HCT116 (cell line): ENCODE measurements around the gene DDHD1. TPM values are rescaled to one million over a fixed set of nuclear protein-coding genes. Genes with fewer than 3 reads are reported as not detected.

Experiments
- ATAC-seq: fragments of 200-7000 bp; cut with Tn5 transposase; 2 replicates; pipeline ENCODE4 v1.9.1; 2020; ENCODE audit warnings: mild to moderate bottlenecking, moderate library complexity
- BruUV-seq: library from RNA; stranded (reverse); fragments of 400-500 nt; replicated peaks from 2 replicates; lab custom pipeline; 2021; lab: Mats Ljungman, UMichigan
- CTCF ChIA-PET: fragments of 300-600 bp; sonication (Branson Sonifier 250); formaldehyde crosslinking; loops from one replicate; lab custom pipeline; 2021; ENCODE audit warnings: antibody characterized with exemption; lab: Charles Lee
- POLR2A ChIA-PET: fragments of 300-600, 350-600 bp; sonication (Branson Sonifier 250); formaldehyde crosslinking; loops from one replicate; lab custom pipeline; 2021; ENCODE audit warnings: antibody characterized with exemption; lab: Charles Lee
- RAD21 ChIA-PET, 2 experiments: fragments of 300-600 bp; sonication (Branson Sonifier 250); formaldehyde crosslinking; loops; one replicate each; lab custom pipeline; 2023; ENCODE audit warnings: low total read pairs in 2 of 2; ENCODE audit not compliant: uncharacterized antibody in 2 of 2, unreplicated experiment in 2 of 2, low non-redundant PET in 1 of 2; lab: Charles Lee
- DNase-seq: peaks from one replicate; pipeline ENCODE4 v3.0.0-alpha.2; 2010; ENCODE audit warnings: low read depth, low spot score
- H2AFZ ChIP-seq: fragments of 200-600 bp; shearing (Covaris generic), sonication (generic); 2 replicates; pipeline ENCODE4 v1.6.1; 2017; ENCODE audit warnings: low read depth, mixed run types, mixed read lengths, antibody characterized with exemption, low read length; ENCODE audit not compliant: poor library complexity, severe bottlenecking
- H3K27ac ChIP-seq: 2 replicates; pipeline ENCODE4 v1.5.1; 2012; ENCODE audit warnings: low read depth, low read length
- H3K27me3 ChIP-seq: fragments of 200-600 bp; sonication (generic); 2 replicates; pipeline ENCODE4 v1.6.1; 2016; ENCODE audit warnings: mixed run types, low read length, mixed read lengths; ENCODE audit not compliant: insufficient read depth
- H3K36me3 ChIP-seq, 2 experiments: fragments of 200-500 bp in 1 of 2; fragments of 200-600 bp in 1 of 2; sonication (Bioruptor generic) in 1 of 2; sonication (generic) in 1 of 2; 2 replicates each; pipeline versions ENCODE4 v1.5.1 to v1.6.1; 2014 to 2016; ENCODE audit warnings: low read length in 2 of 2, inconsistent platforms in 1 of 2, mixed read lengths in 1 of 2, mixed run types in 1 of 2; ENCODE audit not compliant: insufficient read depth in 2 of 2, control insufficient read depth in 1 of 2
- H3K4me1 ChIP-seq, 2 experiments: fragments of 200-600 bp in 1 of 2; sonication (generic) in 1 of 2; 2 replicates each; pipeline versions ENCODE4 v1.5.1 to v1.6.1; 2012 to 2017; ENCODE audit warnings: low read length in 2 of 2, inconsistent platforms in 1 of 2, mild to moderate bottlenecking in 1 of 2, mixed read lengths in 1 of 2, mixed run types in 1 of 2, moderate library complexity in 1 of 2; ENCODE audit not compliant: insufficient read depth in 2 of 2, control insufficient read depth in 1 of 2
- H3K4me2 ChIP-seq: fragments of 200-600 bp; sonication (generic); 2 replicates; pipeline ENCODE4 v1.6.1; 2017; ENCODE audit warnings: mixed run types, low read length, mixed read lengths
- H3K4me3 ChIP-seq, 2 experiments: fragments of 200-600 bp in 1 of 2; sonication (generic) in 1 of 2; replicated peaks in 1 of 2; 2 replicates each; pipeline ENCODE4 v1.5.1; 2011 to 2016; ENCODE audit warnings: low read length in 2 of 2, control low read depth in 1 of 2, low read depth in 1 of 2, mild to moderate bottlenecking in 1 of 2, mixed read lengths in 1 of 2, mixed run types in 1 of 2
- H3K79me2 ChIP-seq: fragments of 200-600 bp; sonication (generic); 2 replicates; pipeline ENCODE4 v1.6.1; 2017; ENCODE audit warnings: mild to moderate bottlenecking, mixed run types, low read length, moderate library complexity, mixed read lengths; ENCODE audit not compliant: insufficient read depth
- H3K9ac ChIP-seq: fragments of 200-600 bp; sonication (generic); 2 replicates; pipeline ENCODE4 v1.6.1; 2016; ENCODE audit warnings: low read length, mixed read lengths
- H3K9me2 ChIP-seq: fragments of 200-600 bp; sonication (generic), shearing (Covaris generic); 2 replicates; pipeline ENCODE4 v1.6.1; 2017; ENCODE audit warnings: mixed run types, mild to moderate bottlenecking, moderate library complexity; ENCODE audit not compliant: insufficient read depth
- H3K9me3 ChIP-seq, 2 experiments: fragments of 200-500 bp in 1 of 2; fragments of 200-600 bp in 1 of 2; sonication (Bioruptor generic) in 1 of 2; sonication (generic) in 1 of 2; 2 replicates each; pipeline ENCODE4 v1.6.1; 2014 to 2017; ENCODE audit warnings: low read length in 2 of 2, mixed read lengths in 2 of 2, inconsistent platforms in 1 of 2, low read depth in 1 of 2, mild to moderate bottlenecking in 1 of 2, mixed run types in 1 of 2, moderate library complexity in 1 of 2; ENCODE audit not compliant: control insufficient read depth in 1 of 2, insufficient read depth in 1 of 2
- H4K20me1 ChIP-seq: fragments of 200-600 bp; sonication (generic), shearing (Covaris generic); 2 replicates; pipeline ENCODE4 v1.6.1; 2017; ENCODE audit warnings: mixed run types, mild to moderate bottlenecking, moderate library complexity; ENCODE audit not compliant: insufficient read depth
- CBX3 ChIP-seq: IDR thresholded peaks from 2 replicates; pipeline ENCODE4 v1.6.1; 2012; ENCODE audit warnings: low read depth
- CEBPB ChIP-seq: IDR thresholded peaks from 2 replicates; pipeline ENCODE4 v1.6.1; 2012; ENCODE audit warnings: low read depth
- ELF1 ChIP-seq: IDR thresholded peaks from 2 replicates; pipeline ENCODE4 v1.6.1; 2012; ENCODE audit warnings: low read depth, borderline replicate concordance
- EZH2 ChIP-seq: fragments of 200-600 bp; sonication (generic); IDR thresholded peaks from 2 replicates; pipeline ENCODE4 v1.6.1; 2017; ENCODE audit warnings: antibody characterized with exemption, mixed run types
- EZH2phosphoT487 ChIP-seq: fragments of 200-600 bp; IDR thresholded peaks from 2 replicates; pipeline ENCODE4 v1.6.1; 2018; ENCODE audit warnings: antibody characterized with exemption, borderline replicate concordance
- FOSL1 ChIP-seq: IDR thresholded peaks from 2 replicates; pipeline ENCODE4 v1.6.1; 2012; ENCODE audit warnings: low read depth
- JUND ChIP-seq: IDR thresholded peaks from 2 replicates; pipeline ENCODE4 v1.6.1; 2012
- POLR2A ChIP-seq: IDR thresholded peaks from 2 replicates; pipeline ENCODE4 v1.7.0; 2011; ENCODE audit warnings: borderline replicate concordance; ENCODE audit not compliant: insufficient read depth, insufficient read length; ENCODE audit errors: extremely low read depth
- POLR2AphosphoS5 ChIP-seq: IDR thresholded peaks from 2 replicates; pipeline ENCODE4 v1.6.1; 2011; ENCODE audit warnings: mild to moderate bottlenecking, low read depth, low read length, moderate library complexity
- SP1 ChIP-seq: IDR thresholded peaks from 2 replicates; pipeline ENCODE4 v1.6.1; 2012; ENCODE audit warnings: low read depth
- SRF ChIP-seq: IDR thresholded peaks from 2 replicates; pipeline ENCODE4 v1.6.1; 2012; ENCODE audit warnings: low read depth
- TCF7L2 ChIP-seq: IDR thresholded peaks from 2 replicates; pipeline ENCODE4 v1.7.0; 2011; ENCODE audit warnings: borderline replicate concordance, inconsistent platforms; ENCODE audit not compliant: insufficient read depth, insufficient read length; ENCODE audit errors: extremely low read depth
- ZFX ChIP-seq: fragments of 450-650 bp; IDR thresholded peaks from 2 replicates; pipeline ENCODE4 v1.6.1; 2017
- ZNF274 ChIP-seq: fragments of 200-500 bp; sonication (Bioruptor generic); IDR thresholded peaks from 2 replicates; pipeline ENCODE4 v1.6.1; 2014; ENCODE audit warnings: mild to moderate bottlenecking, low read depth, low read length, inconsistent platforms
- intact Hi-C: fragments of 100-400 bp; cut with micrococcal nuclease; formaldehyde crosslinking; loops from 2 replicates; pipeline ENCODE4 v1.10.0; 2022
- total RNA-seq: library from RNA; stranded (reverse); gene quantifications from one replicate; pipeline ENCODE4 v1.2.1, GENCODE V29; 2021; ENCODE audit not compliant: unreplicated experiment
- TF ChIP-seq, protein P1 (sequence below), 3 experiments: fragments of 200-600 bp in 1 of 3; sonication (generic) in 1 of 3; IDR thresholded peaks in 2 of 3; conservative IDR thresholded peaks in 1 of 3; 2 replicates each; pipeline ENCODE4 v1.5.1; 2012 to 2017; ENCODE audit warnings: low read depth in 2 of 3, low read length in 2 of 3, antibody characterized with exemption in 1 of 3, borderline replicate concordance in 1 of 3, control low read depth in 1 of 3, mild to moderate bottlenecking in 1 of 3, mixed read lengths in 1 of 3, mixed run types in 1 of 3, moderate library complexity in 1 of 3; ENCODE audit not compliant: insufficient read depth in 1 of 3
- TF ChIP-seq, protein P2 (sequence below): IDR thresholded peaks from 2 replicates; pipeline ENCODE4 v1.6.1; 2011; ENCODE audit warnings: mild to moderate bottlenecking, low read length, moderate library complexity; ENCODE audit not compliant: insufficient replicate concordance; ENCODE audit errors: extremely low read depth

DDHD1 gene
- total RNA-seq, 1 experiment from 2014 or later = 26.9 TPM

DNA sequence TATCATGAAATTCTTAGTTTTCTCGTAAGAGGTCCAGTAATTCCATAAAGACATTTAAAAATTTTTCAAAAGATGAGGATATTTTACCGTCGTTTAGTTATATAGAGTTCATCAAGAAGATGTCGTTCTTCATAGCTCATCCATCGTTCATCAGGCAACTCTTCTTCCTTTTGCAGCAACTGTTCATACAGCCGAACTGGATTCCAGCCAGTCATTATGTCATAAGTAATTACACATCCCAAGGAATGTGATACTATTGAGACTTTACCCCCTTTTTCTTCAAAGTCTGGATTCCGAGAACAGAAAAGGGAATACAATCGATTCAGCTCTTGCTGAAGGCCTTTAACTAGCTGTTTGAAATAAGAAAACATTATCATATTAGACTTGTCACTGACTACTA lies 90.3 kb downstream of the DDHD1 start:
- no peak overlapping the region for H3K4me2 ChIP-seq
- no peak overlapping the region for H3K27ac ChIP-seq
- ChIA-PET CTCF (no interaction called here), RAD21 (no interaction called here), POLR2A (no interaction called here)
- no peak for DNase-seq
- intact Hi-C loops = no loop called here
- H4K20me1 ChIP-seq = no peaks in the 10 kb centered on the region
- ATAC-seq = no peak
- H3K79me2 ChIP-seq = no peaks in the 10 kb centered on the region
- H2AFZ ChIP-seq = no peak overlapping the region
- H3K9me2 ChIP-seq = no peaks in the 10 kb centered on the region
- BruUV-seq = no TSS peak
- TF ChIP-seq FOSL1 (no peak), SRF (no peak), ZNF274 (no peak), EZH2 (no peak), SP1 (no peak), POLR2A (no peak), ELF1 (no peak), ZFX (no peak), EZH2phosphoT487 (no peak), TCF7L2 (no peak), CEBPB (no peak), JUND (no peak), CBX3 (no peak), POLR2AphosphoS5 (no peak)
- TF ChIP-seq, protein P1, sequence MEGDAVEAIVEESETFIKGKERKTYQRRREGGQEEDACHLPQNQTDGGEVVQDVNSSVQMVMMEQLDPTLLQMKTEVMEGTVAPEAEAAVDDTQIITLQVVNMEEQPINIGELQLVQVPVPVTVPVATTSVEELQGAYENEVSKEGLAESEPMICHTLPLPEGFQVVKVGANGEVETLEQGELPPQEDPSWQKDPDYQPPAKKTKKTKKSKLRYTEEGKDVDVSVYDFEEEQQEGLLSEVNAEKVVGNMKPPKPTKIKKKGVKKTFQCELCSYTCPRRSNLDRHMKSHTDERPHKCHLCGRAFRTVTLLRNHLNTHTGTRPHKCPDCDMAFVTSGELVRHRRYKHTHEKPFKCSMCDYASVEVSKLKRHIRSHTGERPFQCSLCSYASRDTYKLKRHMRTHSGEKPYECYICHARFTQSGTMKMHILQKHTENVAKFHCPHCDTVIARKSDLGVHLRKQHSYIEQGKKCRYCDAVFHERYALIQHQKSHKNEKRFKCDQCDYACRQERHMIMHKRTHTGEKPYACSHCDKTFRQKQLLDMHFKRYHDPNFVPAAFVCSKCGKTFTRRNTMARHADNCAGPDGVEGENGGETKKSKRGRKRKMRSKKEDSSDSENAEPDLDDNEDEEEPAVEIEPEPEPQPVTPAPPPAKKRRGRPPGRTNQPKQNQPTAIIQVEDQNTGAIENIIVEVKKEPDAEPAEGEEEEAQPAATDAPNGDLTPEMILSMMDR (IDR thresholded peaks at IDR 0.05 in 2 of 3, conservative IDR thresholded peaks at IDR 0.05 in 1 of 3; ENCODE audit: borderline replicate concordance in 1 of 3, insufficient read depth in 1 of 3, low read depth in 2 of 3, low read length in 2 of 3) = no peak
- TF ChIP-seq, protein P2, sequence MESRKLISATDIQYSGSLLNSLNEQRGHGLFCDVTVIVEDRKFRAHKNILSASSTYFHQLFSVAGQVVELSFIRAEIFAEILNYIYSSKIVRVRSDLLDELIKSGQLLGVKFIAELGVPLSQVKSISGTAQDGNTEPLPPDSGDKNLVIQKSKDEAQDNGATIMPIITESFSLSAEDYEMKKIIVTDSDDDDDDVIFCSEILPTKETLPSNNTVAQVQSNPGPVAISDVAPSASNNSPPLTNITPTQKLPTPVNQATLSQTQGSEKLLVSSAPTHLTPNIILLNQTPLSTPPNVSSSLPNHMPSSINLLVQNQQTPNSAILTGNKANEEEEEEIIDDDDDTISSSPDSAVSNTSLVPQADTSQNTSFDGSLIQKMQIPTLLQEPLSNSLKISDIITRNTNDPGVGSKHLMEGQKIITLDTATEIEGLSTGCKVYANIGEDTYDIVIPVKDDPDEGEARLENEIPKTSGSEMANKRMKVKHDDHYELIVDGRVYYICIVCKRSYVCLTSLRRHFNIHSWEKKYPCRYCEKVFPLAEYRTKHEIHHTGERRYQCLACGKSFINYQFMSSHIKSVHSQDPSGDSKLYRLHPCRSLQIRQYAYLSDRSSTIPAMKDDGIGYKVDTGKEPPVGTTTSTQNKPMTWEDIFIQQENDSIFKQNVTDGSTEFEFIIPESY = no peak
- H3K27me3 ChIP-seq = no peaks in the 10 kb centered on the region
- H3K4me3 ChIP-seq = no peak overlapping the region
- no peaks in the 10 kb centered on the region for H3K9me3 ChIP-seq
- H3K9ac ChIP-seq = no peak overlapping the region
- peaks cover 2 to 4% of the 10 kb centered on the region in 2 experiments; a peak in 1 of 4 replicates for H3K36me3 ChIP-seq
- no peaks in the 10 kb centered on the region for H3K4me1 ChIP-seq
